ENCODE data around the gene APP.

- TF ChIP-seq POLR2A (IDR thresholded peaks at IDR 0.05) = no peak
- TF ChIP-seq POLR2AphosphoS5 (IDR thresholded peaks at IDR 0.05) = no peak
Observed at GRCh38 chr21:25985990-25986389, 184.6 kb downstream of the APP start.

Measured in breast epithelium (tissue), 3 donors.